ENCODE data around the gene C11orf68. TPM values are rescaled to one million over a fixed set of nuclear protein-coding genes. Genes with fewer than 3 reads are reported as not detected.
A peak's percentile ranks its signal among the peaks of the same experiment; 100 is the strongest.

C11orf68 gene
- total RNA-seq, 1 donor from 2014 or later = 6.9 TPM

DNA sequence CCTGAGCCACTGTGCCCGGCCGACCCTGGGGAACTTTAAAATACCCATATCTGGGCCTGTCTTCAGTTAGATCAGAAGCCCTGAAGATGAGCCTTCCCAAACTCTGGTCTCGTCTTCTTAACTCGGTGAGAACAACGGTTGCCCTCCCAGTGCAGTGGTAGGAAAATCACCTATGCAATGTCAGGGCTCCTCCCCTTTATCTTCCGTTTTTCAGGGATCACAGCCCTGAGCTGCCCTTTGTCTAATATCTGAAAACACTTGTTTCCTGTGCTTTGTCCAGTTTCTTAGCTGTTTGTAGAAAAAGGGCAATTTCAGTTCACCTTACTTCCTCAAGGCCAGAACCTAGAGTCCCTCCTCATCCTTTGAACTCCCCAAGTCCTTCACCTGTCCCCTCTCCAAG, 9.8 kb upstream of the C11orf68 start:
- peaks cover 9% of the 10 kb centered on the region for H3K27me3 Mint-ChIP-seq (ENCODE audit: insufficient read depth, low read depth)
- Histone ChIP-seq H3K79me2 (ENCODE audit: low read depth) (no peaks in the 10 kb centered on the region), H3K4me1 (no peaks in the 10 kb centered on the region), H3K36me3 (no peaks in the 10 kb centered on the region), H2AFZ (replicated peaks) (no peak overlapping the region), H3K4me3 (no peak overlapping the region), H3K9ac (no peak overlapping the region), H3F3A (ENCODE audit: low read depth) (no peaks in the 10 kb centered on the region), H4K20me1 (ENCODE audit: low read depth) (no peaks in the 10 kb centered on the region), H3K27me3 (no peaks in the 10 kb centered on the region), H3K4me2 (no peak overlapping the region), H3K9me3 (ENCODE audit: low read depth) (no peaks in the 10 kb centered on the region), H3K27ac (no peak overlapping the region)
- TF ChIP-seq EZH2 (IDR thresholded peaks at IDR 0.05) = no peak
- no peak for TF ChIP-seq EZH2phosphoT487 (IDR thresholded peaks at IDR 0.05)
- TF ChIP-seq, protein P1, sequence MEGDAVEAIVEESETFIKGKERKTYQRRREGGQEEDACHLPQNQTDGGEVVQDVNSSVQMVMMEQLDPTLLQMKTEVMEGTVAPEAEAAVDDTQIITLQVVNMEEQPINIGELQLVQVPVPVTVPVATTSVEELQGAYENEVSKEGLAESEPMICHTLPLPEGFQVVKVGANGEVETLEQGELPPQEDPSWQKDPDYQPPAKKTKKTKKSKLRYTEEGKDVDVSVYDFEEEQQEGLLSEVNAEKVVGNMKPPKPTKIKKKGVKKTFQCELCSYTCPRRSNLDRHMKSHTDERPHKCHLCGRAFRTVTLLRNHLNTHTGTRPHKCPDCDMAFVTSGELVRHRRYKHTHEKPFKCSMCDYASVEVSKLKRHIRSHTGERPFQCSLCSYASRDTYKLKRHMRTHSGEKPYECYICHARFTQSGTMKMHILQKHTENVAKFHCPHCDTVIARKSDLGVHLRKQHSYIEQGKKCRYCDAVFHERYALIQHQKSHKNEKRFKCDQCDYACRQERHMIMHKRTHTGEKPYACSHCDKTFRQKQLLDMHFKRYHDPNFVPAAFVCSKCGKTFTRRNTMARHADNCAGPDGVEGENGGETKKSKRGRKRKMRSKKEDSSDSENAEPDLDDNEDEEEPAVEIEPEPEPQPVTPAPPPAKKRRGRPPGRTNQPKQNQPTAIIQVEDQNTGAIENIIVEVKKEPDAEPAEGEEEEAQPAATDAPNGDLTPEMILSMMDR (IDR thresholded peaks at IDR 0.05) = no peak
- DNase-seq (ENCODE audit: low spot score) = no peak
- H3K27ac Mint-ChIP-seq = peak overlapping the region; percentile 19
- H3K4me3 Mint-ChIP-seq = no peak overlapping the region
- no peaks in the 10 kb centered on the region for H3K36me3 Mint-ChIP-seq
- H3K9me3 Mint-ChIP-seq = no peaks in the 10 kb centered on the region
- peaks cover 16% of the 10 kb centered on the region for H3K4me1 Mint-ChIP-seq

DNA sequence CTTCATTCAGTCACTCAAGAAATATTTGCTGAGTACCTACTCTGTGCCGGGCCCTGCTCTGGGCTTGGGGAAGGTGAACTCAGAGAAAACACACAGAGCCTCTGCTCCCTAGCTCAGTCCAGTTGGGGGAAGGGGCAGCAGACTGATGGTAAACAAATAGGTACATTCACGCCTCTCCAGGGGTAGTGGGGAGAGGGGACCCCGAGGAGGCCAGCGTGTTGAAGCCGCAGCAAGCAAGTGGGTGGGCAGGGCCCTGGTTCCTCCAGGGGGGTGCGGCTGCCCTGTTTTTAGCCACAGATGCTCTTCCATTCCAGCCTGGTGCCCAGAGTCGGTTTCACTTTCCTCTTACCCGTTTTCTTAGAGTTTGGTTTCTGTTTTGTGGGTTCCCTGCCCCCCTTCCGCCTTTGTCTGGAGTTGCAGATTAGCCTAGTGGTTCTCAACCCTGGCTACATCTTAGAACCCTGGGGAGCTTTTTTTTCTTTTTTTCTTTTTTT, 9.1 kb upstream of the C11orf68 start:
- peaks cover 3% of the 10 kb centered on the region for H3K36me3 Mint-ChIP-seq
- no peak overlapping the region for H3K27ac Mint-ChIP-seq
- TF ChIP-seq EZH2 (IDR thresholded peaks at IDR 0.05) = no peak
- TF ChIP-seq EZH2phosphoT487 (IDR thresholded peaks at IDR 0.05) = no peak
- TF ChIP-seq, protein P1 (IDR thresholded peaks at IDR 0.05) = no peak
- Histone ChIP-seq H4K20me1 (ENCODE audit: low read depth) (no peaks in the 10 kb centered on the region), H3K4me2 (no peak overlapping the region), H3K4me1 (no peaks in the 10 kb centered on the region), H2AFZ (replicated peaks) (no peak overlapping the region), H3K79me2 (ENCODE audit: low read depth) (no peaks in the 10 kb centered on the region), H3K9ac (peak overlapping the region; percentile 14), H3F3A (ENCODE audit: low read depth) (no peaks in the 10 kb centered on the region), H3K36me3 (no peaks in the 10 kb centered on the region), H3K4me3 (no peak overlapping the region), H3K9me3 (ENCODE audit: low read depth) (no peaks in the 10 kb centered on the region), H3K27me3 (no peaks in the 10 kb centered on the region), H3K27ac (no peak overlapping the region)
- H3K27me3 Mint-ChIP-seq (ENCODE audit: insufficient read depth, low read depth) = peaks cover 9% of the 10 kb centered on the region
- H3K4me1 Mint-ChIP-seq = peaks cover 13% of the 10 kb centered on the region
- H3K4me3 Mint-ChIP-seq = no peak overlapping the region
- no peak for DNase-seq (ENCODE audit: low spot score)
- H3K9me3 Mint-ChIP-seq = no peaks in the 10 kb centered on the region

DNA sequence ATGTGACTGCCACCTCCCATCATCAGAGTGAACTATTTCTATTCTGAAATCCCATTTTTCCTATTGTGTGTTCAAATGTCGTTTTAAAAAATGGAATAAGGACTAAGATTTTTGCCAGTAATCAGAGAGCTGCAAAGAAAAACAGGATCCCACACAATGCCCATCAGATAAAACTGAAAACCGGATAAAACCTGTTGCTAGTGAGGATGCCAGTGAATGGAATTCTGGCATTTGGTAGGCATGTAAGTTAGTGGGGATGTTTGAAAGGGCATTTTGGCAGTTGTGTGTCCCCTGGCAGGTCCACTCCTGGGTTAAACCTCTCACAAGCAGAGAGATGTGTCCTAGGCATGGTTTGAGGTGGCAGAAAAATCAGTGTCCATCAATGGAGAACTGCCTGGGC, 6.5 kb upstream of the C11orf68 start:
- Histone ChIP-seq H3K27ac (no peak overlapping the region), H3K4me2 (no peak overlapping the region), H3K36me3 (no peaks in the 10 kb centered on the region), H2AFZ (replicated peaks) (no peak overlapping the region), H3K4me1 (peaks cover 1% of the 10 kb centered on the region), H3K27me3 (no peaks in the 10 kb centered on the region), H3K9me3 (ENCODE audit: low read depth) (no peaks in the 10 kb centered on the region), H3F3A (ENCODE audit: low read depth) (no peaks in the 10 kb centered on the region), H3K79me2 (ENCODE audit: low read depth) (peaks cover 2% of the 10 kb centered on the region), H3K4me3 (no peak overlapping the region), H4K20me1 (ENCODE audit: low read depth) (peaks cover 7% of the 10 kb centered on the region), H3K9ac (no peak overlapping the region)
- no peak overlapping the region for H3K27ac Mint-ChIP-seq
- H3K4me1 Mint-ChIP-seq = peaks cover 4% of the 10 kb centered on the region
- TF ChIP-seq EZH2phosphoT487 (IDR thresholded peaks at IDR 0.05) (no peak), EZH2 (IDR thresholded peaks at IDR 0.05) (no peak)
- TF ChIP-seq, protein P1 (IDR thresholded peaks at IDR 0.05) = no peak
- H3K36me3 Mint-ChIP-seq = peaks cover 5% of the 10 kb centered on the region
- no peak overlapping the region for H3K4me3 Mint-ChIP-seq
- peaks cover 5% of the 10 kb centered on the region for H3K27me3 Mint-ChIP-seq (ENCODE audit: insufficient read depth, low read depth)
- H3K9me3 Mint-ChIP-seq = no peaks in the 10 kb centered on the region
- DNase-seq (ENCODE audit: low spot score) = no peak

Measured in neural progenitor cell (in vitro differentiated cells).